ENCODE data around the gene PSMF1.

PSMF1 gene

GRCh38 chr20:1164871-1165270 lies 46.5 kb downstream of the PSMF1 start:
- DNase-seq (ENCODE audit: low read depth): no peak

GRCh38 chr20:1165521-1165920 lies 47.1 kb downstream of the PSMF1 start:
- DNase-seq (ENCODE audit: low read depth): no peak

- no peak for DNase-seq (ENCODE audit: low read depth)
Observed at GRCh38 chr20:1165941-1166340, 47.5 kb downstream of the PSMF1 start.

GRCh38 chr20:1166948-1167720 lies 48.7 kb downstream of the PSMF1 start:
- no peak for DNase-seq (ENCODE audit: low read depth)

GRCh38 chr20:1169224-1169623 lies 50.8 kb downstream of the PSMF1 start:
- DNase-seq (ENCODE audit: low read depth): no peak

- DNase-seq (ENCODE audit: low read depth): no peak
Observed at GRCh38 chr20:1171461-1172093, 53.2 kb downstream of the PSMF1 start.

- no peak for DNase-seq (ENCODE audit: low read depth)
Observed at GRCh38 chr20:1173698-1174097, 55.3 kb downstream of the PSMF1 start.

GRCh38 chr20:1174787-1175186 lies 56.4 kb downstream of the PSMF1 start:
- DNase-seq (ENCODE audit: low read depth): no peak

GRCh38 chr20:1177680-1178079 lies 59.3 kb downstream of the PSMF1 start:
- no peak for DNase-seq (ENCODE audit: low read depth)

- no peak for DNase-seq (ENCODE audit: low read depth)
Observed at GRCh38 chr20:1178103-1178502, 59.7 kb downstream of the PSMF1 start.

GRCh38 chr20:1178623-1179022 lies 60.2 kb downstream of the PSMF1 start:
- no peak for DNase-seq (ENCODE audit: low read depth)

GRCh38 chr20:1180949-1181348 lies 62.5 kb downstream of the PSMF1 start:
- no peak for DNase-seq (ENCODE audit: low read depth)

GRCh38 chr20:1182106-1182505 lies 63.7 kb downstream of the PSMF1 start:
- DNase-seq (ENCODE audit: low read depth): no peak

GRCh38 chr20:1183153-1183552 lies 64.8 kb downstream of the PSMF1 start:
- DNase-seq (ENCODE audit: low read depth): no peak

- no peak for DNase-seq (ENCODE audit: low read depth)
Observed at GRCh38 chr20:1184260-1184637, 65.8 kb downstream of the PSMF1 start.

GRCh38 chr20:1184638-1185315 lies 66.4 kb downstream of the PSMF1 start, which contains the start of gene TMEM74B:
Gene TMEM74B (minus strand): TSS chr20:1184981. CDS start chr20:1183801, 1,180 bp downstream.
- DNase-seq (ENCODE audit: low read depth): no peak

- no peak for DNase-seq (ENCODE audit: low read depth)
Observed at GRCh38 chr20:1185316-1185741, 66.9 kb downstream of the PSMF1 start.

GRCh38 chr20:1185790-1186334 lies 67.5 kb downstream of the PSMF1 start:
- DNase-seq (ENCODE audit: low read depth): no peak

- no peak for DNase-seq (ENCODE audit: low read depth)
Observed at GRCh38 chr20:1186367-1186991, 68.1 kb downstream of the PSMF1 start.

GRCh38 chr20:1187605-1188171 lies 69.3 kb downstream of the PSMF1 start:
- DNase-seq (ENCODE audit: low read depth): no peak

- no peak for DNase-seq (ENCODE audit: low read depth)
Observed at GRCh38 chr20:1188347-1188746, 69.9 kb downstream of the PSMF1 start.

GRCh38 chr20:1189827-1190226 lies 71.4 kb downstream of the PSMF1 start:
- DNase-seq (ENCODE audit: low read depth): no peak

Data from HS-5 (cell line).